Brain pericyte (primary cell): ENCODE measurements around the gene PIGK.

Experiments
- DNase-seq: peaks from one replicate; pipeline ENCODE4 v3.0.0-alpha.2; 2012; ENCODE audit warnings: low read depth, low spot score

The PIGK gene

DNA sequence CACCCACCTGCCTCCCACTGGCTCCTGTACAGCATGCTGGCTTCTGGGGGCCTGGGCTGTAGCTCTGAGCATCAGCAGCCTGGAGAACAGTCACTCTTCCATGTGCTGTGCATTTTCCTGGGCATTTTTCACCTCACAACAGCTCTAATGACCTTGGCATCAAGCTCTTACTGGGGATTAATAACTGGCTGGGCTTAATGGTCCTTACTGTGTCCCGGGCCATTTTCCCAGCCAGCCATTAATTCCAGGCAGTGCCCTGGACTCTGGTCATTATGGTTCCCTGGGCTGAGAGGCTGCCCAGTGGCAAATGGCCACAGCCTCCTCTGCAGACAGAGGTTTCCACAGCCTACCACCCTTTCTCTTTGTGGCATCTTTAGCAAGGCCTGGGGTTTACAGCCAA, 180.1 kb downstream of the PIGK start:
- no peak for DNase-seq
